Stimulated activated CD4-positive, alpha-beta T cell treated with anti-CD3 and anti-CD28 coated beads, Interleukin-12 subunit alpha, Interleukin-12 subunit beta, amount 100 ng/mL, for 48 hours (primary cell): ENCODE measurements around the gene RTP1.
A peak's percentile ranks its signal among the peaks of the same experiment; 100 is the strongest.
"Not testable (repeated sequence)": the region's sequence is repeated elsewhere in the genome, so short reads cannot be mapped to it uniquely, and the experiment has no call there.

Experiments used
- DNase-seq, 3 donors: peaks; one replicate each; pipeline ENCODE4 v3.0.0-alpha.2; 2020; ENCODE audit warnings: low read depth in 2 of 3, low spot score in 1 of 3

RTP1 gene, protein sequence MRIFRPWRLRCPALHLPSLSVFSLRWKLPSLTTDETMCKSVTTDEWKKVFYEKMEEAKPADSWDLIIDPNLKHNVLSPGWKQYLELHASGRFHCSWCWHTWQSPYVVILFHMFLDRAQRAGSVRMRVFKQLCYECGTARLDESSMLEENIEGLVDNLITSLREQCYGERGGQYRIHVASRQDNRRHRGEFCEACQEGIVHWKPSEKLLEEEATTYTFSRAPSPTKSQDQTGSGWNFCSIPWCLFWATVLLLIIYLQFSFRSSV

DNA sequence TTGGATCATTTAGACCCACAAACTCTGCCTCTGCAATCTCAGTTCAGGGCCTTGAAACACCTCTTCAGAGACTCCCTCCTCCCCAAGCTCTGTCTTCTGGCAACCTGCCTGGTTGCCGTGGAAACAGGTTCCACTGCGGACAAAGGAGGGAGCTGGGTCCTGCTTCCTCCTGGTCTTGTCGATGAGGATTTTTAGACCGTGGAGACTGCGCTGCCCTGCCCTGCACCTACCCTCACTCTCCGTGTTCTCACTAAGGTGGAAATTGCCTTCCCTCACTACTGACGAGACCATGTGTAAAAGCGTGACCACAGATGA is at the start of gene RTP1:
Gene RTP1, plus strand, starts transcription at position 152 of the 315 bp plus-strand sequence. Its CDS starts 30 bp downstream, at position 182.
- DNase-seq: no peak

DNA sequence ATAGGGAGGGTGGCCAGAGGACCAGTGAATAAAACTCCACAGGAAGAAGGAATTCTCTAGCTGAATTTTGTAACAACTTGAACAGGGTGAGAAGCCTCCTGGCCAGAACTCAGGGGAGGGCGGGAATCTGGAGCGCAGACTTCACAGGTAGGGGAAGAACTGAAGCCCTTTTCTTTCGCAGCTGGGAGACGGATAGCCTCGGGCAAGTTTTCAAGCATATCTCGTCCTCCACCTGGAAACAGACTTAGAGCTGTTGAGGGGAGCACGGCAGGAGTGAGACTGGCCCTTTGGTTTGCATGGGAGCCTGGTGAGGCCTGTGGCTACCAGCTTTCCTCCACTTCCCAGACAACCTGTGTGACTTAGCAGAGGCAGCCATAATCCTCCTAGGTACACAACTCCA is 47.1 kb upstream of the RTP1 start:
- DNase-seq: no peak

DNA sequence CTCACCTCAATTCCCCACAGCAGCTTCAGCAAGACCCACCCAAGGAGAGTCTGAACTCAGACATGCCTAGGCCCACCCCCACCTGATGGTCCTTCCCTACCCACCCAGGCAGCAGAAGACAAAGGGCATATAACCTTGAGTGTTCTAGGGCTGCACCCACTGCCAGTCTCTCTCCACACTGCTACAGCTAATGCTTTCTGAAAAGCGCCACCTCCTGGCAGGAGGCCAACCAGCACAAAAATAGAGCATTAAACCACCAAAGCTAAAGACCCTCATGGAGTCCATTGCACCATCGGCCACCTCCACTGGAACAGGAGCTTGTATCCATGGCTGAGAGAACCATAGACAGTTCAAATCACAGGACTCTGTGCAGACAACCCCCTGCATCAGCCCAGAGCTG is 46.7 kb upstream of the RTP1 start:
- DNase-seq: peak; percentile 49 to 62 (median 55)

DNA sequence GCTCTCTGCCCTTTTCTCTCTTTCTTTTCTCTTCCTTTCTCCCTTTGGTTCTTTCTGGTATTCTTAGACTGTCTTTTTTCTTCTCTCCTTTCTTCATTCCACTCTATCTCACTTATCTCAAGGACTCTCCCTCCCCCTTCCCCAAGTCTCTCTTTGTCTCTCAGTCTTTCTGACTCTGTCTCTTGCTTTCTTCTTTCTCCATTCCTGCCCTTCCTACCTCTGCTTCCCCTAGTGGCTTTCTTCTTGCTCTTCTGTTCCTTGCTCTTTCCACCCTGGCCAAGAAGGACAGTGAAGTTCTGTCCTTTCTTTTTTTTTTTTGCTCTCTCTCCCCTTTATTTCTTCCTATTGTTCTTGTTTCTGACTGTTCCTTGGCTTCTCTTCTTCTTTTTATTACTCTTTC is 35.7 kb upstream of the RTP1 start:
- DNase-seq: no peak

DNA sequence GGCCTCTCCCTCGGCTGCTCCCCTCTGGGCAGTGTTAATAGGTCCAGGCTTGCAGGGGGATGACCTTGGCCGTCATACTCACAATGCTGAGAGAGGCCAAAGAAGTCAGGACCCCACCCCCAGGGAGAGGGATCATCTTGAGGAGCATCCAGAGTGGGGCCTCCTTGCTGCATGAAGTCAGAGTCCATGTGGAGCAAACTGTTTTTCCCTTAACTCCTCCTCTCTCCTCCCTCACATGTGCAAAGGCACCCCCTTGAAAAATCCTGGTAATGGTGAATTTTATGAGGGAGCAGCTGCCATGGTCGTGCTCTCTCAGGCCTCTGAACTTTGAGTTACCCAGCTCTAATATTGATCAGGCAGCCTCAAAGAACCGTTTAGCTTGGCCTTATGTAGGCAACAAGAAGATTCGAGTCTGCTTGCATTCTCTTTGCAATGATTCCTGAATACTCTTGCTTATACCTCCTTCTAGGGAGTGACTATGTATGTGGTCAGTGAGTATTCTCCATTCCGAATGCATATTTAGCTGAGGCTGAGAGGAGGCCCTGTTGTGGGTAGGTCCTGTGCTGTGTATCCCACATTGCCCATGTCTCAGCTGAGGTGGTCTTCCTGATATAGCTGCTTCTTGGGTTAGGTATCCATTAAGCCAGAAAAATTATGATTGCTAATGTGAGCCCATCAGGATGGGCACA is 34.9 kb upstream of the RTP1 start:
- DNase-seq: no peak

DNA sequence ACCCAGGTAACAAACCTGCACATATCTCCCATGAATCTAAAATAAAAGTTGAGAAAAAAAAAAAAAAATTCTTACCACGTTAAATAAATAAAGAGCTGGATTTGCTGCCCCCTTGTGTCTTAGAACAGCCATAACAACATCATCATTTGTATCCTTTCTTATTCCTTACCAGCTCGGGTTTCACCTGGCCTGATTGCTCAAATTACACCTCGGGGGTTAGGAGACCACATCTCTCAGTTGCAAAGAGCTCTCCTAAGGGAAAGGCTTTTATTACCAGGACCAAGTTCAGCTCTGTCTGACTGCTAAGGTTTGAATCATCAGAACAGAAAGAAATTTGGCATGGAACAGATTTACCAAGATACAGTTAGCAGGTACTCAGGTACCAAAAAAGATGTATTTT is 32.1 kb upstream of the RTP1 start:
- DNase-seq: peak in 1 of 3 donors; percentile 46

DNA sequence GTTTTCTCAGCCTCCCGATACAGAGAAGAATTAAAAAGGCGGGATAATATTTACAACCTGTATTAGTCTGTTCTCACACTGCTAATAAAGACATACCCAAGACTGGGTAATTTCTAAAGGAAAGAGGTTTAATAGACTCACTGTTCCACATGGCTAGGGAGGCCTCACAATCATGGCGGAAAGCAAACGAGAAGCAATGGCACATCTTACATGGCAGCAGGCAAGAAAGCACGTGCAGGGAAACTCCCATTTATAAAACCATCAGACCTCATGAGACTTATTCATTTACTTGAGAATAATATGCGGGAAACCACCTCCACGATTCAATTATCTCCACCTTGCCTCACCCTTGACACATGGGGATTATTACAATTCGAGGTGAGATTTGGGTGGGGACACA is 30.5 kb upstream of the RTP1 start:
- no peak for DNase-seq

DNA sequence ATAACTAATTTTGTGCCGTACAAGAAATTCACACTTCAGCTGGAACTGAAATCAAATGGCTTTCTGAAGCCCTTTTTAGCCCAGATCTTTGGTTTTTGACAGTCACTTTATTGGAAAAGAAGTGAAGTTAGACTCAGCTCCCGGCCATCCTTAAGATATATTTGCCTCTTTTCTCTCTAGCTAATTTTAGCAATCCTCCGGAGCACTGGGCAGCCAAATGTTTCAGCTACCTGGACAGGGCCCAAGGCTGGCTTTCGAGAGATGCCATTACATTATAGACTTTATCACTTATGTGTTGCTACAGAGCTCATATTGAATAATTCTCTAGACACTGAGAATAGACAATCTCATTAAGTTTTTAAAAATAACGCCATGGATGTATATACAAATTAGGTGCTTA is 29.5 kb upstream of the RTP1 start:
- no peak for DNase-seq

DNA sequence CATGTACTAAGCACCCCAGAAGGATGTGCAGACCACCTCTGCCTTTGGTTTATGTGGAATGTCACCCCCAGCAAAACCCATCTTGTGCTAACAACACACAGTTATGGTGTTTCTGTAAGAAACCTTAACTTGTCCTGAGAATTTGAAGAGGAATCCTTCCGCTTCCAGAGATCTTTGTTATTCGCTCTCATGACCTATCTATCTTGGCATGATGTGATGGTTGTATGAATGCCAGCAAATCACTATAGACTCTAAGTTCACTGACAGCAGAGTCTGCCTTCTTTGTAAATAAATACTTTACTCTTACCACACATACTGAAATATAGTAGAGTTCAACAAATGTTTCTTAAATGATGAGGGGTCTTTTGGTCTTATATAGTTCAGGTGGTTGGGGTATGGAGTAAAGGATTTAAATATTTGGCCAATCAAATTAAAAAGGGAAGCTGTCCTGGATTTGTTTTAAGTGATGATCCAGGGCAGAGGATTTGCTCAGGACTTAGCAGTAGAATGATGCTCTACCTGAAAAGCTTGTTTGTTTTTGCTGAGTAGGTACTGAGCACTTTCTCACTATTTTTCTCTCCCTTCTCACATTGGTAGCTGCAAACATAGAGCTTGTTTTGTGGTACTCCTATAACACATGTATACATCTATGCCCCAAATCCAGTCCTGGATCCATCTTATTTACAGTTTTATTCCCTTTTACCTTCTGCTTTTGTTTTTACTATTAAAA is 27.9 kb upstream of the RTP1 start:
- DNase-seq: no peak

DNA sequence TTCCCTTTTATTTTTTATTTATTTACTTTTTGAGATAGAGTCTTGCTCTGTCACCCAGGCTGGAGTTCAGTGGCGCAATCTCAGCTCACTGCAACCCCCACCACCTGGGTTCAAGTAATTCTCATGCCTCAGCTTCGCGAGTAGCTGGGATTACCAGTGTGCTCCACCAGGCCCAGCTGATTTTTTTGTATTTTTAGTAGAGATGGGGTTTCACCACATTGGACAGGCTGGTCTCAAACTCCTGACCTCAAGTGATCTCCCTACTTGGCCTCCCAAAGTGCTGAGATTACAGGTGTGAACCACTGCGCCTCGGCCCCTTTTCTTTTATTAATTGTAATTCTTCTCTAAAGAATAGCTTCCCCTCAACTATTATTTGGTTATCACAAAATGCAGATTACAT is 26.4 kb upstream of the RTP1 start:
- DNase-seq: not testable (repeated sequence)

DNA sequence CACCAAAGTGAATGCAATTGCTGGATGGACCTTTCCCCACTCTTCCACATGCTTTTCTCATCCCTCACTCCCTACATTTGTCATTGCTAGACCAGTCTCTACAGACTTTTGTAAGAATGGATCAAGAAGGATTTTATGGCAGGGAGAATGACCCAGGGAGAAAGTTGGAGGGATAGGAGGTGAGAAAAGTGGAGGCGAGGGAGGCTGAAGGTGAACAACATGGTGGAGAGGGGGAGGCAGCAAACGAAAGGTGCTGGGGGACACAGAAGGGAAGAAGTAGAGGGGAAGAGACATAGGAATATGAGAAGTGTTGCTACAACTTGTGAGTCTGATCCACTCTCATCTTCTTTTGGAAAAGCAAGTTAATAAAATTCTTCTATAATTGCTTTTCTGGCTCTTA is 24.4 kb upstream of the RTP1 start:
- no peak for DNase-seq

DNA sequence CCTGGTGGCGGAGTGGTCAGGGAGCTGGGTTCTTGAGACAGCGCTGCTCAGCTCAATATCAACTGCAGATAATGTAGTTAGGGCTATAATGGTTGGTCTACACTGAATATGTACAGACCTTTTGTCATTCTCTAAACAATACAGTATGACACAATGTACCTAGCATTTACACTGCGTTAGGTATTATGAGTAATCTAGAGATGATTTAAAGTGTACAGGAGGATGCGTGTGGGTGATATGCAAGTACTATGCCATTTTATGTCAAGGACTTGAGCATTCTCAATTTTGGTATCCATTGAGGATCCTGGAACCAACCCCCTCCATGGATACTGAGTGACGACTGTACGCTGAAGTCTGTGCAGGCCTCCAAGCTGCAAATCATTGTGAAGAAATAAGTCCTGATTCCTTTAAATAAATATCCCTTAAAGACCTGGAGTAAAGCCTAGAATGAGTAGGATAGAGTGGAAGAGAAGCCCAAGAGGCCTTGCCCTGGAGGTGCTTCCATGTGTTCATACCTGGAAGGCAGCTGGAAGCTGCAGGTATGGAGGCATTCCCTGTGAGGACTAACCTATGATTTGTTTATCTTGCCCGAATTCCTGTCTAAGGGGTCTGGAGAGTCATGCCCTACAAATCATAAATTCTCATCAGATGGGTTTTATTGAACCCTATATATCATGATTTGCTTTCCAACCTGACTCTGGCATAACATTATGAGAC is 15.7 kb upstream of the RTP1 start:
- no peak for DNase-seq

DNA sequence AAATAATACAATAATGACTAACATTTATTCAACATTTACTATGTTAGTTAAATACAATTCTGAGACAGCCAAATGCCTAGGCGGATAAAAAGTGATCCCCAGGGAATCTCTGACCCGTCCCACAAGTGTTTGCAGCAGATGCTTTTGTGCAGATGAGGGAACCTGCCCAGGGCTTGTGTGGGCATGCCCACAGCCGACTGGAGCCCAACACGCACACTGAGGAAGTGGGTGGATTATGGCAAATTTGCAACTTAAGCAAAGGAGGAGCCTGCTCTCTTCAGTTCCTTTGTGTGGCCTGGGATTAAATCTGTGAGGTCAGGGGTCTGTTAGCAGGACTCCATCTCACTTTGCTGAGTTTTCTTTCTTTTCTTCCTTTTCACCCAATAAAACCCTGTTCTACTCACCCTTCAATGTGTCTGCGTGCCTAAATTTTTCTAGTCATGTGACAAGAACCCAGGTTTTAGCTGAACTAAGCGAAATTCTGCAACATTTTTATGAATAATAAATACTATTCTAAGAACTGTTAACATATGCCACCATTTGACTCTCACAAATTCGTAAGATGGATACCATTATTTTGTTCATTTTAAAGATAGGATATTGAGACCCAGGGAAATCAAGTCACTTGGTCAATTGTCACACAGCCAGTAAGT is 13.9 kb upstream of the RTP1 start:
- DNase-seq: no peak

DNA sequence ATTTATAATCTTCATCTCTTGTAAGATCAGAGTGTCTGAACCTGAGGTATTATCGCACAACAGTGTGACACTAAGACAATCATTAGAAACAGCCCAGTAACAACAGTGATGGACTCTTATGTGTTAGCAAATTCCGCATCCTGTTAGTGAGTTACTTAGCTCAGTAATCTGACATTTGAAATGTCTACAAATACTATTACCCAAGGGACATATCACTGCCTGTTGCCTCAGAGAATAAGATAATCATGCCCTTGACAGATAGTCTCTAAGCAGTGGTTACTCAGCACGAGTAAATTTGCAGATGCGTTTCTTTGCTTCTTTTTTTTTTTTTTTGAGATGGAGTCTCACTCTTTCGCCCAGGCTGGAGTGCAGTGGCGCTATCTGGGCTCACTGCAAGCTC is 13.4 kb upstream of the RTP1 start:
- DNase-seq: no peak

DNA sequence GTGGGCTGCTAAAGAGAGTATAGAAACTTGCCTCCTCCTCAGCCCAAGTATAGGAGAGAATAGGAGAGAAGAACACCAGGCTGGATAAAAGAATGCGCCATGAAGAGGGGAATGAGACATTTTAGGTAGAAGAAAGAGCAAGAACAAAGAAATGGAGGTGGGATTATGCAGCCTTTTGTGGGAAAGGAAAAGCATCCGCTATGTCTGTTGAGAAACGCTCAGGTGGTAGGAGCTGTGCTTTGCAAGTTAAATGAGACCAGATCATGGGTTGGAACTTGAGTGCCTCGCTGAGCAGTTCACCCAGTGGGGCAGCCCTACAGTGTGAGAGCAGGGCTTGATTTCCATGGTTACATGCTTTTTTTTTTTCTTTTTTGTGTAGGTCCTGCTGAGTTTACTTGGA is 11.5 kb upstream of the RTP1 start:
- DNase-seq: no peak

DNA sequence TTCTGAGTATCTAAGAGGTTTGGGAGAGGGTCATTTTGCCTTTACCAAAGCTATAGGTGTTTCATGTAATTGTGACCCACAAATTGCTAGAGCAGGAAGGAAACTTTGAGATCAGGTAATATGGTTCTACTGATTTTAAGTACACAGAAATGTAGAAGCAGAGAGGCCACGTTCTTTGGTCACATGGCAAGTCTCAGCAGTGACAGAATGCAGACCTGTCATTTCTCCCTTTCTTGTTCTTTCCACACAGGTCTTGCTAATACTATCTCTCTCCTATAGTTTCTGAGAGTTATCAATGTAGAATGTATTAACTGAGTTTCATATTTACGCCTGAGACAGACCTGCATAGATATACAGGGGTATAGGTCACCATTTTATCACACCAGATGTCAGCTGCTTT is 10.9 kb upstream of the RTP1 start:
- DNase-seq: no peak

DNA sequence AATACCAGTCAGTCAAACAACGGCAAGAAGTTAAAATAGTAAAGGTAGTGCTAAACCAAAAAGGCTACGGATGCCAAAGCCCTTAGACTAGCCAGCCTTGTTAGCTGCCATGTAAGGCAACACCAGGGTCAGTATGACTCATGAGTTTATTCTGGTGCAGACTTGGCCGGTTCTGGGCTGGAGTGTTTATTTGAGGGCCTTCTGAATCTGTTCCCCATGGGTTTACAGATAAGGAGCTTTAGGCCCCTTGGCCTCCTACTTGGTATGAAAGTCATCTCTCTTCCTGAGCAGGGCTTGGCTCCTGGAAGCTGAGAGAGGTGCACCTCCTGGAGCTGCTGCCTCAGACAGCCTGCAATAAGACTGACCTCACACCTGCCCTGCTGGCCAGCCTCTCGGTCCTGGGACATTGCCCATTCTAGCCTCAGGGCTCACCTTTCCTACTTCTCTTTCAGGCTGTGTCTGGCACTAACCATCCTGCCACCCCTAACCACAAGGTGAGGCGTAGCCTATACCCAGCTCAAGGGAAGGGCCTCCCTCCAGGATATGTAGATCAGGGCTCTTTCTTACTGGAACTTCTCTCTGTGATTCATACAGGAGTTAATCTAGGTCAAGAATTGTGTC is 10.4 kb upstream of the RTP1 start:
- no peak for DNase-seq

DNA sequence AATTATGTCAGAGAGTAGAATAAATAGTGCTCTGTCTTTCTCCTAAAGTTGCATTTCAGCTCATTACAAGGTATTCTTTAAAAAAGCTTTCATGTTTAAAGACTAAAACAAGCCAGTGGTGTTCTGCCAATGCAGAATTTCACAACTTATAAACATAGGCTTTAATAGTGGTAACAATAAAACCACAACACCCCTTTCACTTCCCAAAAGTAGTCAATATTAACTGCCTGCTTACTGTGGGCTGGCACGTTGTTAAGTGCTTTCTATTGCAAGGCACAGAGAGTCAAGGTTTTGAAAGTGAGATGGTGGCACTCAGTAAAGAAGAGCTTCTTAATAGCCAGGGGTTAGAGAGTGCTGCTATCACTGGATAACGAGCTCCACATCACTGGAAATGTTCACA is 8.4 kb upstream of the RTP1 start:
- no peak for DNase-seq

DNA sequence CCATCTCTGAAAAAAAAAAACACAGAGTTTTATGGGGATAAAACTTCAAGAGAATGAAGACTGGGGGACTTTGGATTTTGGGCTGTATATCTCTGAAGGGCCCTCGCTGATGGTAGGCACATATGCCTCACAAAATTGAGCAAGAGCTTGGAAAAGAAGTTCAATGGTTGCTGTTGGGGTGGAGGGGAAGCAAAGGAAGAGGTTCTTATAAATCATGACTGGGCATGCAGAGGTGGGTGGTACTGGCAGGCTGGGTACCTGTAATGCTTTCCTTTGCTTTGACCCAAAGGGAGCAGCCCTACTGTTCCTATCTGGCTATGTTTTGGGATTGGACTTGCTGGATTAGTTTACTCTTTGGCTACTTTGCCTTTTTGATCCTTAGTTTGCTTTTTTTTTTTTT is 6.0 kb upstream of the RTP1 start:
- DNase-seq: no peak

DNA sequence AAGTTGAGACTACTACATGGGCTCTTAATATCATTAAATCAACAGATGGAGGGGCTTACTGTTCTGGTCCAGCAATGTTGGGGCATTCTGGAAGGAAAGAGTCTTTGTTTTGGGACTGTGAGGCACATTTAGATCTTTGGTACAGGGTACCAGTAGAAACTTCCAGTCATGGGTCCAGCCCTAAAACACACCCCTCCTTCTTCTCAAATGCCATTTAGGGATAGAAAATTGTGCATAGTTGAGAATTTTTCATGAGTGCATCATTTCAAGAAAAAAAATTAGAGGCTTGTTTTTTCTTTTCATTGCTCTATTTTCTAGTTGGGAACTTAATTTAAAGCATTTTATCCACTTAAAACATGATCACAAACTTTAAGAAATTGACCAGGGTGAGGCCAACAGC is 4.1 kb upstream of the RTP1 start:
- DNase-seq: no peak
